Panc1 (cell line): Measurements from ENCODE around the gene LIPE. TPM values are rescaled to one million over a fixed set of nuclear protein-coding genes. Genes with fewer than 3 reads are reported as not detected.

Experiments
- ATAC-seq: fragments of 200-7000 bp; cut with Tn5 transposase; 2 replicates; pipeline ENCODE4 v1.9.1; 2020; ENCODE audit warnings: mild to moderate bottlenecking, moderate library complexity
- BruUV-seq: library from RNA; stranded (reverse); fragments of 400-500 nt; replicated peaks from 2 replicates; lab custom pipeline; 2021; lab: Mats Ljungman, UMichigan
- CTCF ChIA-PET: fragments of 300-600 bp; sonication (Branson Sonifier 250); formaldehyde crosslinking; loops from one replicate; lab custom pipeline; 2022; ENCODE audit warnings: antibody characterized with exemption; lab: Charles Lee
- POLR2A ChIA-PET: fragments of 300-600 bp; sonication (Branson Sonifier 250); formaldehyde crosslinking; loops from one replicate; lab custom pipeline; 2022; ENCODE audit warnings: antibody characterized with exemption; lab: Charles Lee
- DNase-seq: peaks from one replicate; pipeline ENCODE4 v3.0.0-alpha.2; 2010; ENCODE audit warnings: low read depth, low spot score
- H3K27ac ChIP-seq: 2 replicates; pipeline ENCODE4 v1.5.1; 2011; ENCODE audit warnings: mild to moderate bottlenecking, low read length, inconsistent platforms
- H3K27me3 ChIP-seq: fragments of 200-500 bp; sonication (Bioruptor generic); 2 replicates; pipeline ENCODE4 v1.6.0; 2014; ENCODE audit warnings: low read length, inconsistent platforms; ENCODE audit not compliant: control insufficient read depth, insufficient read depth
- H3K36me3 ChIP-seq: fragments of 200-500 bp; sonication (Bioruptor generic); 2 replicates; pipeline ENCODE4 v1.5.1; 2014; ENCODE audit warnings: inconsistent platforms, mild to moderate bottlenecking, low read length, moderate library complexity; ENCODE audit not compliant: control insufficient read depth, insufficient read depth
- H3K4me1 ChIP-seq: 2 replicates; pipeline ENCODE4 v1.5.1; 2011; ENCODE audit warnings: inconsistent platforms, mild to moderate bottlenecking, low read length, moderate library complexity; ENCODE audit not compliant: control insufficient read depth, insufficient read depth
- H3K4me3 ChIP-seq, 2 experiments: 2 replicates each; pipeline ENCODE4 v1.5.1; 2011 to 2012; ENCODE audit warnings: low read depth in 2 of 2, low read length in 2 of 2, mild to moderate bottlenecking in 2 of 2, inconsistent platforms in 1 of 2, moderate library complexity in 1 of 2
- H3K9me3 ChIP-seq: fragments of 200-500 bp; sonication (Bioruptor generic); 2 replicates; pipeline ENCODE4 v1.5.1; 2014; ENCODE audit warnings: low read depth, mild to moderate bottlenecking, inconsistent platforms, low read length, moderate library complexity; ENCODE audit not compliant: control insufficient read depth, insufficient read depth
- CTCF ChIP-seq: fragments of 450-650 bp; IDR thresholded peaks from 2 replicates; pipeline ENCODE4 v1.5.1; 2017; ENCODE audit warnings: mild to moderate bottlenecking
- POLR2AphosphoS5 ChIP-seq: IDR thresholded peaks from 2 replicates; pipeline ENCODE4 v1.6.1; 2012; ENCODE audit warnings: mild to moderate bottlenecking, low read depth, low read length, moderate library complexity
- REST ChIP-seq, 2 experiments: IDR thresholded peaks; 2 replicates each; pipeline ENCODE4 v1.6.1; 2011 to 2012; ENCODE audit warnings: low read depth in 2 of 2, control low read depth in 1 of 2, low read length in 1 of 2, mild to moderate bottlenecking in 1 of 2, moderate library complexity in 1 of 2; ENCODE audit not compliant: insufficient read depth in 1 of 2
- SIN3A ChIP-seq: IDR thresholded peaks from 2 replicates; pipeline ENCODE4 v1.6.1; 2012; ENCODE audit warnings: low read depth, mild to moderate bottlenecking, low read length, moderate library complexity, borderline replicate concordance; ENCODE audit not compliant: insufficient read depth
- TCF7L2 ChIP-seq: IDR thresholded peaks from 2 replicates; pipeline ENCODE4 v1.6.1; 2011; ENCODE audit warnings: mild to moderate bottlenecking, low read depth, low read length, inconsistent platforms
- in situ Hi-C: cut with HindIII; loops from 2 replicates; pipeline ENCODE4 v1.10.0; 2016; ENCODE audit warnings: low sequenced_read_pairs, low pct_unique_long_range_greater_than_20kb
- intact Hi-C: fragments of 100-400 bp; cut with micrococcal nuclease; formaldehyde crosslinking; loops from one replicate; pipeline ENCODE4 v1.10.0; 2022; ENCODE audit not compliant: unreplicated experiment
- total RNA-seq: library from RNA; stranded (reverse); gene quantifications from one replicate; pipeline ENCODE4 v1.2.1, GENCODE V29; 2021; ENCODE audit not compliant: unreplicated experiment

The LIPE gene
- total RNA-seq, 1 experiment from 2014 or later = 3.4 TPM

GRCh38 chr19:42469311-42470235 lies 42.4 kb upstream of the LIPE start:
- DNase-seq (no peak), ATAC-seq (no peak)
- BruUV-seq = no TSS peak
- H3K4me3 ChIP-seq = no peak overlapping the region
- no peaks in the 10 kb centered on the region for H3K36me3 ChIP-seq
- in situ Hi-C loops = no loop called here
- H3K9me3 ChIP-seq = no peaks in the 10 kb centered on the region
- ChIA-PET CTCF (interaction anchor here (0.6 to 0.8 kb wide), 2 partner anchors 92 to 147 kb away, joined by 3 to 6 read pairs; no protein-coding TSS in a partner anchor), POLR2A (interaction anchor here (0.6 kb wide), 1 partner anchor 14 kb away, joined by 6 read pairs; no protein-coding TSS in a partner anchor)
- H3K27ac ChIP-seq = no peak overlapping the region
- H3K27me3 ChIP-seq = no peaks in the 10 kb centered on the region
- intact Hi-C loops = no loop called here
- no peak for TF ChIP-seq CTCF
- no peak for TF ChIP-seq REST (IDR thresholded peaks at IDR 0.05; ENCODE audit: insufficient read depth in 1 of 2, low read depth in 2 of 2, low read length in 1 of 2)
- TF ChIP-seq POLR2AphosphoS5 = no peak
- 0 out of 2 replicates have a peak, but pooled peaks cover 2% of the 10 kb centered on the region for H3K4me1 ChIP-seq

GRCh38 chr19:42468273-42468796 lies 41.1 kb upstream of the LIPE start:
- Histone ChIP-seq H3K27ac (no peak overlapping the region), H3K36me3 (no peaks in the 10 kb centered on the region), H3K9me3 (no peaks in the 10 kb centered on the region), H3K4me1 (0 out of 2 replicates have a peak, but pooled peaks cover 2% of the 10 kb centered on the region), H3K27me3 (no peaks in the 10 kb centered on the region), H3K4me3 (no peak overlapping the region)
- ChIA-PET POLR2A (no interaction called here), CTCF (no interaction called here)
- TF ChIP-seq TCF7L2 (no peak), CTCF (no peak), SIN3A (no peak), REST (IDR thresholded peaks at IDR 0.05; ENCODE audit: insufficient read depth in 1 of 2, low read depth in 2 of 2, low read length in 1 of 2) (no peak), POLR2AphosphoS5 (no peak)
- peak; percentile 78 for ATAC-seq
- intact Hi-C loops = no loop called here
- DNase-seq = no peak
- in situ Hi-C loops = no loop called here
- BruUV-seq = no TSS peak
